Activated CD4-positive, alpha-beta T cell treated with anti-CD3 and anti-CD28 coated beads for 24 hours (primary cell): ENCODE data around the gene METTL25.
"Not testable (repeated sequence)": the region's sequence is repeated elsewhere in the genome, so short reads cannot be mapped to it uniquely, and the experiment has no call there.

Experiments used
- DNase-seq, 2 donors: peaks; one replicate each; pipeline ENCODE4 v3.0.0-alpha.2; 2020; ENCODE audit warnings: low read depth in 2 of 2

The METTL25 gene, protein sequence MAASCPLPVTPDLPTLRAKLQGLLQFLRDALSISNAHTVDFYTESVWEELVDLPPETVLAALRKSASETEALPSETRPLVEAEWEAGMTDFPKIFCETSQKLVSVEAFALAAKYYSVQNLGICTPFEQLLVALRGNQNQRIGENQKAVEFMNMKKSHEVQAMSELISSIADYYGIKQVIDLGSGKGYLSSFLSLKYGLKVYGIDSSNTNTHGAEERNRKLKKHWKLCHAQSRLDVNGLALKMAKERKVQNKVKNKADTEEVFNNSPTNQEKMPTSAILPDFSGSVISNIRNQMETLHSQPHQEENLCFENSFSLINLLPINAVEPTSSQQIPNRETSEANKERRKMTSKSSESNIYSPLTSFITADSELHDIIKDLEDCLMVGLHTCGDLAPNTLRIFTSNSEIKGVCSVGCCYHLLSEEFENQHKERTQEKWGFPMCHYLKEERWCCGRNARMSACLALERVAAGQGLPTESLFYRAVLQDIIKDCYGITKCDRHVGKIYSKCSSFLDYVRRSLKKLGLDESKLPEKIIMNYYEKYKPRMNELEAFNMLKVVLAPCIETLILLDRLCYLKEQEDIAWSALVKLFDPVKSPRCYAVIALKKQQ

DNA sequence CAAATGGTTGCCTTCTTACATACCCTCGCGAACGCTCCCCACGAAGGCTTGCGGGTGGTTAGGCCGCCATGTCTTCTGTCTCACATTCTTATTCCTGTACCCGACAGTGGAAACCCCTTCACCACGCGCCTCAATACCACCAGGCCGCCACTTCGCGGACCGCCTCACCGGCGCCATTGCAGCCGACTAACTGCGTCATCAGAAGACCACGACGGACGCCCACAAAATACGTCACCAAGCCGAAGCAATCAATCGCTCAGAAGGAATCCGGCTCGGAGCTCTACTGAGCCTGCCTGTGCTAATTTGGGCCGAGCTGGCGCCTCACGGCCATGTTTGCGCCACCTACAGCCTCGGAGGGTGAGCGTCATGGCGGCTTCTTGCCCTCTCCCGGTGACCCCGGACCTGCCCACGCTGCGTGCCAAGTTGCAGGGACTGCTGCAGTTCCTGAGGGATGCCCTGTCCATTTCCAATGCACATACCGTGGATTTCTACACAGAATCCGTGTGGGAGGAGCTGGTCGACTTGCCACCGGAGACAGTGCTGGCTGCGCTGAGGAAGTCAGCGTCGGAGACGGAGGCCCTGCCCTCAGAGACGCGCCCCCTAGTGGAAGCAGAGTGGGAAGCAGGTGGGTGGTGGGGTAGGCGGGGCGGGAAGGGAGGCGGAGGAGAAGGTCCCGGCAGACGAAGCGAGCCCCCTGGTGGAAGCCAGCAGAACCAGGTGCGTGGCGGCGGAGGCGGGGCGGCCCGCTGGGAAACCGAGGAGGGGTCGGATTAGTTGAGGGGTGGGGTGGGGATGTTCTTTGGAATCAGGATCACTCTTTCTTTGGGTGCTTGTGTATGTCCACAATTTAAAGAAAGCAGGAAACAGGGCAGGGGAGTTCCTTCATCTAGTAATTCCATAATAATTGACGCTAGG lies at the start of gene METTL25, which contains the start of gene CCDC59:
METTL25 (plus strand) TSS at position 330 of the 915 bp plus-strand sequence; CDS start at position 367, 37 bp downstream.
CCDC59 (minus strand) TSS at position 188 of the 915 bp plus-strand sequence; CDS start at position 177, 11 bp downstream.
- peak; percentile 93 to 97 for DNase-seq

DNA sequence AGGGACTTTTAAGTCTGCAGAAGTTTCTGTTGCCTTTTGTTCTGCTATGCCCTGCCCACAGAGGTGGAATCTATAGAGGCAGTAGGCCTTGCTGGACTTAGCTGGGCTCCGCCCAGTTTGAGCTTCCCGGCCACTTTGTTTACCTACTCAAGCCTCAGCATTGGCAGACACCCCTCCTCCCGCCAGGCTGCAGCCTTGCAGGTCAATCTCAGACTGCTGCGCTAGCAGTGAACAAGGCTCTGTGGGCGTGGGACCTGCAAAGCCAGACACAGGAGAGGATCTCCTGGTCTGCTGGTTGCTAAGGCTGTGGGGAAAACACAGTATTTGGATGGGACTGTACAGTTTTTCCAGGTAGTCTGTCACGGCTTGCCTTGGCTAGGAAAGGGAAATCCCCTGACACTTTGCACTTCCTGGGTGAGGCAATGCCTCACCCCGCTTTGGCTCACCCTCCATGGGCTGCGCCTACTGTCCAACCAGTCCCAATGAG lies 43.9 kb upstream of the METTL25 start:
- no peak for DNase-seq

DNA sequence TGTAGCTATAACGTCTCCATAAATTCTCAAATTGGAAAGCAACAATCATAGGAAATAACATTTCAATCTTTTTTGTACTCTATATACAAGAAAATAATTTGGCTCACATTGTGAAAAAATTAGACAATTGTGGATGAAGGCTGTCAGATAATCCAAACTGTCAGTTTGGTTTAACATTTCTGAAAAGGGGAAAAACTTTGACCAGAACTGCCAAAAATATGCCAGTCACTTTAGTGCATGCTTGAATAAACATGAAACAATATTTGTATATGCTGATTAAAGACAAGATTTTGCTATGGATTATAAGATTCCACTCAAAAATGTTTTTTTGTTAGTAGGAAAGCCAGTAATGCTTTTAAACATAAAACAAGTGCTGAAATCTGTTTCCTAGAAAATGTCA lies 39.1 kb upstream of the METTL25 start:
- no peak for DNase-seq

DNA sequence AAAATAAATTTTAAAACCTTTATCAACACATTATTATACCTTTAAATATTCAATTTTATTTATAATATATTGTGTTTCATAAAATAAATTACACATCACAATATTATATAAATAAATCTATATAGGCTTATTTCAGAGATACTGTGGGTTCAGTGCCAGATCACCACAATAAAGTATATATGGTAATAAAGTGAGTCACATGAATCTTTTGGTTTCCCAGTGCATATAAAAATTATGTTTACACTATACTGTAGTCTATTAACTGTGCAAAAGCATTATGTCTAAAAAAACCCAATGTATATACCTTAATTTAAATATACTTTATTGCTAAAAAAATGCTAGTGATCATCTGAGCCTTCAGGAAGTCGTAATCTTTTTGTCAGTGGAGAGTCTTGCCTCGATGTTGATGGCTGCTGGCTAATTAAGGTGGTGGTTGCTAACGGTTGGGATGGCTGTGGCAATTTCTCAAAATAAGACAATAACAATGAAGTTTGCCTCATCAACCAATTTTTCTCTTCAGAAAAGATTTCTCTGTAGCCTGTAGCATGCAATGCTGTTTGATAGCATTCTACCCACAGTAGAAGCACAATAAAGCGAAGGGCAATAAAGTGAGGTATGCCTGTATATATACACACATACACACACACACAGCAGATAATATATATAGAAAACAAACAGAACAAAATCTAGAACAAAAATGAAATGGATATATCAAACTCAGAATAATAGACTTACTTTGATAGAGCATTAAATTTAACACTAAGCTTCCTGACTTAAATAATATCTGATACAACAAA lies 32.6 kb upstream of the METTL25 start:
- no peak for DNase-seq

DNA sequence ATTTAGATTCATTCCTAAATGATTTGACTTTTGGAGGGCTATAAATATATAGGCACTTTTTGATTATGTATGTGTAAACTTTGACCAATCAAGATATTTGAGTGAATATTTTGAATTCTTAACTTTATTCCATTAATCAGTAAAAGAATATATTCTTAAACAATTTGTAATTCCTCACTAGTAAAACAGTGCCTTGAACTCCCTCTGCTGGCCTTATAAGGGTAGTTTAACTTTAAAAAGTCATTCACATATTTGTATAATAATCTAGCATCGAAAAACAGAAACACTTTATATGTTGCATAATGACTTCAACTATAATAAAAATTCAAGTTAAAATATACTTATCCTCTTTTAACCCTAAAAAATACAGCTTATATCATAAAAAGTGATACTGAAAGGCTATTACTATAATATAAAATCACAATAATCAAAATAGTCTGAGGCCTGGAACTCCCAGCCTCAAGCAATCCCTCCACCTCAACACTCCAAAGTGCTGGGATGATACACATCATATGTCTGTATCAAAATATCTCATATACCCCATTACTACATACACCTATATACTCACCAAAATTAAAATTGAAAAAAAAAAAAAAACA lies 31.3 kb upstream of the METTL25 start:
- DNase-seq: no peak

DNA sequence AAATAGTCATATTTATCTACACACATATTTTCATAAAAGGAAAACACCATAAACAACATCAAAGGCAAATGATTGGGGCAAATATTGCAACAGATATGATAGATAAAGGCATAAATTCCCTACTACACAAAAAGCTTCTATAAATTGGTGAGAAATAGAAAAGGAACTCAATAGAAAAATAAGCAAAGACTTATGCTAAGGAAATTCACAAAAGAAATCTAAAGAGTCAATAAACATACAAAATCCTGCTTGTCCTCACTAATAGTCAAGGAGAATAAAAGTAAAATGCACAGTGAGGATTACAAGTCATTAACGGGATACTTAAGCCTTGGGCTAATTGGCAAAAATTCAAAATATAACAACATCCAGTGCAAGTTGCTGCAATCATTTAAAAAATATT lies 30.5 kb upstream of the METTL25 start:
- no peak for DNase-seq

DNA sequence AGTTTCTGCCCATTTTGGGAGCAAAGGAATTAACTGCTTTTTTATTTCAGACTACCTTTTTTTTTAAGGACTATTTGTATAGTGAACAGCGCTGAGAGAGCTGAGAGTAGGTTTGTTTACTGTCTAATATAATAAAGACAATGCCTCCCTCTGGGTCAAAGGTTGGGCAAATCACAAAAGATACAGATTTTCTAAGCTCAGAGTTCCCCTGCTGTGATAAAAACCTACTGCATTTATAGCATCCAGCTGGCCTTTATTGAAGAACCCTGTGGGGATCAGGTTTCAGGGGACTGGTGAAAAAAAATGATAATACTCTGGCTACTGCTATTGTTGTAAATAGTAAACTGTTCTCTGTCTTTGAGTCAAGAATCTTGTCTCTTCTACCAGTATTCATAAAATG lies 28.8 kb upstream of the METTL25 start:
- DNase-seq: no peak

DNA sequence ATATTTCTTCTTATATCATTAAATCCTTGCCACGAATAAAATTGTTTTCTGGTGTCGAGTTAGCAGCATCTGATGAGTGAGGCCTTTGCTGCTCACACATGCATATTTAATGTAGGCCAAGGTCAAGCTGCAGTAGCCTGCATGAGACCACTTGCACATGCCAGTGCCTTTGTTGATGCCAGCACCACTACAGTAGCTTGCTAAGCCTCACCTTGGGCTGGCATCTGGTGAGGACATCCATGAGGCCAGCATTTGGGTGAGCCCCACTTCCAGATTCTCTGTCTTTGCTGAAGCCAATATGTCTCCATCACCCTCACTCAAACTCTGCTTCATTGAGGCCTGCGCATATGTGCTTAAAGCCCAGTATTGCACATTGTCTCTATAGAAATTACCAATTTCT lies 8.2 kb upstream of the METTL25 start:
- DNase-seq: no peak

DNA sequence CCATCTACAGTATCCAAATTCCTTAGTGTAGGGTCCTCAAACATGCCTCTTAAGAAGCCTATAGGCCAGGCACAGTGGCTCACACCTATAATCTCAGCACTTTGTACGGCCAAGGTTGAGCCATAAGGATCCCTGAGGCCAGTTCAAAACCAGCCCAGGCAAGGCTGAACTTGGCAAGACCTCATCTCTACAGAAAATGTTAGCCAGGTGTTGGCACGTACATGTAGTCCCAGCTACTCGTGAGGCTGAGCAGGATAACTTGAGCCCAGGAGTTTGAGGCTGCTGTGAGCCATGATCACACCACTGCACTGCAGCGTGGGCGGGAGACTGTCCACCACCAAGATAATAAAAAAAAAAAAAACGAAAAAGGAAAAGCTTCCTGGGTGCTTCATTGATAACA lies 6.9 kb upstream of the METTL25 start:
- DNase-seq: no peak

DNA sequence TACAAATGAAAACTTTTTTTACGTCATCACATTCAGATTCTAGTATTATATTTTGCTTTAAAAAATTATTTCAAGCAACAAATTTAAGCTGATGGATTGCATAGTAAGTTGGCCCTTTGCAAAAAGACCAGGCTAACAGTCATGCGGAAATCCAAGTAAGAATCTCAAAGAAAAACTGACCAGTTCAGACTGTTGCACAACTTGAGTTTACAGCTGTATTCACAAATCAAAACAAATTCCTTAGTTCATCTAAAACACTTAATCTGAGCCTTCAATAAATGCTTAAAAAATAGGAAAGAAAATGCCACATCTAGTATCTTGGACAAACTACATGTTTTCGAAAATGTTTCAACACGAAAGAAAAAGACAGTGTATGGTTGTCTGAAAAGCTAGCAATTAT lies 989 bp upstream of the METTL25 start:
- no peak for DNase-seq

DNA sequence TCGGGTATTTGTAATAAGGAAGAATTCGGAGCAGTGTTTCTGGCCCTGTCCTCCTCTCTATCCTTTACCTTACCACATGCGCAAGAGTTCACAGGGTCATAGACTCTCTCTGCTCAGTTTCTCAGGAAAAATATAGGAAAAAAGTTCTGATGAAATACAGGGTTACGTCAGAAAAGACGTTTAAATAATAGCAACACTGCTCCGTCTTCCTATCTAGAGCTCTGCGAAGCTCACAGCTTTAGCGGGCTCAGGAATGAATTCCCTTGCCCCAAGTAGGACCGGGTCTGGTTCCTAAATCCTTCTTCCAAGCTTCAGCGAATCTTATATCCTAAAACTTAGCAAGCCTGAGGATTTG lies 507 bp upstream of the METTL25 start:
- no peak for DNase-seq

DNA sequence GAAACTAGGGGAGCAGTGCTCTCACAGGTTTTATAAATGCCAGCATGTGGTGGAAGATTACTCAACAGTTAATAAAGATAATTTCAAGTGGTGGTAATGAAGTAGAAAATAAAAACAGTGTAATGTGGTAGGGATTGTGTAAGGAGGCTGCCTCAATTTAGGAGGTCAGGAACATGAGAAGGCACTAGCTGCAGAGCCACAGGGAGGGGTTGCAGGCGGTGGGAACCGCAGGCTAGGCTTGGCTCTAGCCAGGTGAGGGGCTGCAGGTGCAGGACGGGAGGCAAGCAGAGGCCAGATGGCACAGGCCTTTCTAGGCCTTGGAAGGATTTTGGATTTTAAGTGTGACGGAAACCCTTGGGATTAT lies 768 bp downstream of the METTL25 start:
- no peak for DNase-seq

DNA sequence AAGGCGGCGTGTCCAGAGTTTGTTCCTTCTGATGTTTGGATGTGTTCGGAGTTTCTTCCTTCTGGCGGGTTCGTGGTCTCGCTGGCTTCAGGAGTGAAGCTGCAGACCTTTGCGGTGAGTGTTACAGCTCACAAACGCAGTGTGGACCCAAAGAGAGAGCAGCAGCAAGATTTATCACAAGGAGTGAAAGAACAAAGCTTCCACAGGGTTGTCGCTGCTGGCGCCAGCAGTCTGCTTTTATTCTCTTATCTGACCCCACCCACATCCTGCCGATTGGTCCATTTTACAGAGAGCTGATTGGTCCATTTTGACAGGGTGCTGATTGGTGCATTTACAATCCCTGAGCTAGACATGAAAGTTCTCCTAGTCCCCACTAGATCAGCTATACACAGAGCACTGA lies 2.5 kb downstream of the METTL25 start:
- DNase-seq: not testable (repeated sequence)

DNA sequence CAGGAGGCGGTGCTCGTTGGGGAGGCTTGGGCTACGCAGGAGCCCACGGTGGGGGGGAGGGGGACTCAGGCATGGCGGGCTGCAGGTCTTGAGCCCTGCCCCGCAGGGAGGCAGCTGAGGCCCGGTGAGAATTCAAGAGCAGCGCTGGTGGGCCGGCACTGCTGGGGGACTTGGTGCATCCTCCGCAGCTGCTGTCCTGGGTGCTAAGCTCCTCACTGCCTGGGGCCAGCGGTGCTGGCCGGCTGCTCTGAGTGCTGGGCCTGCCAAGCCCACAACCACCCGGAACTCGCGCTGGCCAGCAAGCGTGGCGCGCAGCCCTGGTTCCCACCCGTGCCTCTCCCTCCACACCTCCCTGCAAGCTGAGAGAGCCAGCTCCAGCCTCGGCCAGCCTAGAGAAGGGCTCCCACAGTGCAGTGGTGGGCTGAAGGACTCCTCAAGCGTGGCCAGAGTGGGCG lies 3.2 kb downstream of the METTL25 start:
- DNase-seq: no peak

DNA sequence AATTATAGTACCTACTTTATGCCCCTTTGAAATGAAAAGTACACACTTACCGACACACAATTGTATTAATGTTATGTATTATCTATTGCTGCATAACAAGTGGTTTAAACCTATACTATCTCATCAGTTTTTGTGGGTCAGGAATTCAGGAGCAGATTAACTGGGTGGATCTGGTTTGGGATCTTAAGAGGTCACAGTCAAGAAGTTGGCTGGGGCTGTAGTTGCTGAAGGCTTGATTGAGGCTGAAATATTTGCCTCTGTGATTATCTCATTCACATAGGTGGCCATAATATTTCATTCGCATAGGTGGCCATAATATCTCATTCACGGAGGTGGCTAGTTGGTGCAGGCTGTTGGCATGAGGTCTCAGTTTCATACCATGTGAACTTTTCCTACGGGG lies 5.7 kb downstream of the METTL25 start:
- no peak for DNase-seq

DNA sequence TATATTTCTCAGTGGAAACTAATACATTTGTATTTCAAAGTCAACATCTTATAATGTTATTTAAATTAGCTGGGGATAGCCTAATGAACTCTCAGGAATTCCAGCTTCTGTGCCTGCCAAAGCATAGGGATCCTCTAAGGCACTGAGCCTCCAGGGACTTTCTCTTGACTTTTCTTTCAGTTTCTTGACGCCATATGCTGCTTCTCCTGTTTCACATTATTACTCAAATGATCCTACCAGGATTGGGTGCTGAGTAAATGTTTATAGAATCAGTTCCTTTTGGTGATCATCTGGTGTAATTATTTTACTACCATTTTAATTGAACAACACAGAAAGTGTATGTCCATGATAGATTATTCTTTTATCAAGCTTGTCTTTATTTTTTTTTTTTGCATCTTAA lies 7.9 kb downstream of the METTL25 start:
- no peak for DNase-seq

DNA sequence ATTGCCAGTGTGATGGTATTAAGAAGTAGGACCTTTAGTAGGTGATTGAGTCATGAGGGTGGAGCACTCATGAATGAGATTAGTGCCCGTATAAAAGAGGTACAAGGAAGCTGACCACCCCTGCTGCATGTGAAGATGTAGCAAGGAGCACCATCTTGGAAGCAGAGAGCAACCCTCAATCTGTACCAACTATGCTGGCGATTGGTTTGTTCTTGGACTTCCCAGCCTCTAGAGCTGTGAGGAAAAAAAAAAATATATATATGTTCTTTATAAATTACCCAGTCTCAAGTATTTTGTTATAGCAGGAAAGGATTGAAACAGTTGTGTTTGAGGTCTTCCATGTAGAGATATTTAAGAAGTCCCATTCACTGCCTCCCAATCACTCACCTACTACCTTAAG lies 16.9 kb downstream of the METTL25 start:
- DNase-seq: no peak

DNA sequence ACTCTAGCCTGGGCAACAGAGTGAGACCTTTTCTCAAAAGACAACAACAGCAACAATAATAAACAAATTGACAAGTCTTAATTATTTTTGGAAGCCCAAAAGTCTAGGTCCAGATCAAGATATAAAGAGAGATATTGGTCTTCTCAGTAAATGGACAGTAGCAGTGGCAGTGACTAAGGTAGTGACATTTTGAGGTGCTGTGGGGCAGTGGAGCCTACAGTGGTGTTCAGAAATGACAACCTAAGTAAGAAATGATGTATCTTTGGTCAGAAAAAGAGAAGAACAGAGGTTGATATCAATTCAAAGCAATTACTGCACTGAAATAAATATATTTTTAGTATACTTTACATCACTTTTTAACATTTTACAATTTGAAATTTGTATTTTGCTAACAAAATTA lies 20.7 kb downstream of the METTL25 start:
- DNase-seq: no peak

DNA sequence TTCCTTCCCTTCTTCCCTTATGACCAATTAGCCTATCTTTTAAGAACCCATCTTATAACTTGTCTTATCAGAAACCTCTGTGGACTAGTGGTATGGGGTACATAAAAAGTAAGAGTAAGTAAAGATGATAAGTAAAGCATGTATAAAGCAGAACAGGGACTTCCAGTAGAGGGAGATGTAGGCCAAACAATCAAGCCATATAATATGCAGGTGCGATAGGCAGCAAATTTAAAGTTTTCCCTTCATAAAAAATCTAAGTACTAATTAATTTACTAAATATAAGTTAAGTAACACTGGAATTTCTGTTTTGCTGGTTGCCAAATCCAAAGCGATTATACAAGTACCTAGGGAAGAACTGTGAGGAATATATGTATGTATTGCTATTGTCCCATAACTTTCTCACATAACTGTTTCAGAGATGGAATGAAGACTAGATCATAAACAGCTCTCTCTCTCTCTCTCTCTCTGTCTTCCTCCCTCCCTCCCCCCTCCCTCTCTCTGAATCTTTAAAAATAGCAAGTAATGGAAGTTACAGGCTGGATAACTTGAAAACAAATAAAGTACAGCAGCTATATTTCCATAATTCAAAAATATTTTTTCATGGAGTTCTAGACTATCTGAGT lies 25.7 kb downstream of the METTL25 start:
- DNase-seq: no peak

DNA sequence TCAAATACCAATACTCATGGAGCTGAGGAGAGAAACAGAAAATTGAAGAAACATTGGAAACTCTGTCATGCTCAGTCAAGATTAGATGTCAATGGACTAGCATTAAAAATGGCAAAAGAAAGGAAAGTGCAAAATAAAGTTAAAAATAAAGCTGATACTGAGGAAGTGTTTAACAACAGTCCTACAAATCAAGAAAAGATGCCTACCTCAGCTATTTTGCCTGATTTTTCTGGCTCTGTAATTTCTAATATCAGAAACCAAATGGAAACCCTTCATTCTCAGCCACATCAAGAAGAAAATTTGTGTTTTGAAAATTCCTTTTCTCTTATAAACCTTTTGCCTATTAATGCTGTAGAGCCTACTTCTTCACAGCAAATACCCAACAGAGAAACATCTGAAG lies 40.5 kb downstream of the METTL25 start:
- DNase-seq: no peak

DNA sequence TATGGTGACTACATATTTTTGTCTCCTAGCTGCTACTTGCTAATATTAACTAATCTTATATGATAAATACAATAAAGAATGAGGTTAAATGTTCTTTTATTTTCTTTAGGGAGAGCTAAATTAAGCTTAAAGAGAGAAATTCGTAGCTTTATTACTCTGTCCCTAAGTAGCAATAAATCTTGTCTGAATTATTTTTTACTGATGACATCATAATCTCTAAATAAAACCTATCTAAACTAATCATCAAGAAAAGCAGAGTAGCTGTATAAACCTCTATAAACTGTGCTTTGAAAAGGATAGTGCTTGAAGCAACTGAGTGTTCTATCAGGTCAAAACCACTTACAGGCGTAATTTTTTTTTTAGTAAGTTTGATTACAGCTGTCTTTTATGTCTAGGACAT lies 42.5 kb downstream of the METTL25 start:
- DNase-seq: no peak
